DND-41 (cell line): Measurements from ENCODE around the gene HMGCR.

ENCODE experiments used
- ATAC-seq: fragments of 200-7000 bp; cut with Tn5 transposase; 3 replicates; pipeline ENCODE4 v1.9.1; 2021; ENCODE audit warnings: low read depth; ENCODE audit not compliant: insufficient read depth
- DNase-seq: peaks from one replicate; pipeline ENCODE4 v3.0.0-alpha.2; 2020
- H2AFZ ChIP-seq: 2 replicates; pipeline ENCODE4 v1.6.0; 2012; ENCODE audit warnings: low read depth, low read length
- H3K27ac ChIP-seq: 2 replicates; pipeline ENCODE4 v1.5.1; 2012; ENCODE audit warnings: low read length, inconsistent platforms
- H3K27me3 ChIP-seq: fragments of 200-600 bp; sonication (generic); 2 replicates; pipeline ENCODE4 v1.6.0; 2012; ENCODE audit warnings: low read length, mild to moderate bottlenecking, inconsistent platforms; ENCODE audit not compliant: insufficient read depth, poor library complexity
- H3K36me3 ChIP-seq: 2 replicates; pipeline ENCODE4 v1.5.1; 2012; ENCODE audit warnings: low read length, inconsistent platforms; ENCODE audit not compliant: insufficient read depth
- H3K4me1 ChIP-seq: 2 replicates; pipeline ENCODE4 v1.5.1; 2012; ENCODE audit warnings: mild to moderate bottlenecking, low read length; ENCODE audit not compliant: insufficient read depth
- H3K4me2 ChIP-seq: 2 replicates; pipeline ENCODE4 v1.6.0; 2012; ENCODE audit warnings: mild to moderate bottlenecking, moderate library complexity, low read length, inconsistent platforms; ENCODE audit not compliant: insufficient read depth
- H3K4me3 ChIP-seq, 2 experiments: fragments of 200-600 bp in 1 of 2; shearing (Covaris generic) in 1 of 2; 2 replicates each; pipeline ENCODE4 v1.5.1; 2012 to 2016; ENCODE audit warnings: inconsistent platforms in 2 of 2, low read length in 2 of 2, mild to moderate bottlenecking in 2 of 2, low read depth in 1 of 2, moderate library complexity in 1 of 2
- H3K79me2 ChIP-seq: 2 replicates; pipeline ENCODE4 v1.6.0; 2012; ENCODE audit warnings: low read length, inconsistent platforms; ENCODE audit not compliant: insufficient read depth
- H3K9ac ChIP-seq: 2 replicates; pipeline ENCODE4 v1.6.0; 2012; ENCODE audit warnings: low read depth, mild to moderate bottlenecking, inconsistent platforms, low read length, moderate library complexity
- H3K9me3 ChIP-seq: 2 replicates; pipeline ENCODE4 v1.5.1; 2012; ENCODE audit warnings: low read length, moderate library complexity, mild to moderate bottlenecking, inconsistent platforms; ENCODE audit not compliant: insufficient read depth, severe bottlenecking
- H4K20me1 ChIP-seq: 2 replicates; pipeline ENCODE4 v1.6.0; 2012; ENCODE audit warnings: low read length; ENCODE audit not compliant: insufficient read depth
- CTCF ChIP-seq: IDR thresholded peaks from 2 replicates; pipeline ENCODE4 v1.5.1; 2012; ENCODE audit warnings: borderline replicate concordance, low read length, moderate library complexity, mild to moderate bottlenecking; ENCODE audit not compliant: poor library complexity, severe bottlenecking; ENCODE audit errors: extremely low read depth
- EZH2 ChIP-seq: IDR thresholded peaks from 3 replicates; pipeline ENCODE4 v1.6.1; 2012; ENCODE audit warnings: borderline replicate concordance, low read depth, mild to moderate bottlenecking, moderate library complexity, low read length, inconsistent platforms; ENCODE audit not compliant: severe bottlenecking

The HMGCR gene

GRCh38 chr5:75361310-75361709 is 24.3 kb downstream of the HMGCR start:
- ATAC-seq (no peak), DNase-seq (no peak)
- TF ChIP-seq EZH2: no peak
- TF ChIP-seq CTCF: no peak
- Histone ChIP-seq H3K27ac (no peak overlapping the region), H4K20me1 (peaks cover 8% of the 10 kb centered on the region), H2AFZ (no peak overlapping the region), H3K4me2 (no peak overlapping the region), H3K9me3 (no peaks in the 10 kb centered on the region), H3K27me3 (no peaks in the 10 kb centered on the region), H3K36me3 (peaks cover 69% of the 10 kb centered on the region), H3K9ac (no peak overlapping the region), H3K4me3 (no peak overlapping the region), H3K79me2 (no peaks in the 10 kb centered on the region), H3K4me1 (no peaks in the 10 kb centered on the region)

- Histone ChIP-seq H3K36me3 (peaks cover 57% of the 10 kb centered on the region), H3K4me1 (no peaks in the 10 kb centered on the region), H3K27ac (no peak overlapping the region), H2AFZ (no peak overlapping the region), H3K9me3 (no peaks in the 10 kb centered on the region), H3K4me3 (no peak overlapping the region), H3K9ac (no peak overlapping the region), H3K4me2 (no peak overlapping the region), H3K79me2 (no peaks in the 10 kb centered on the region), H4K20me1 (peaks cover 4% of the 10 kb centered on the region), H3K27me3 (no peaks in the 10 kb centered on the region)
- TF ChIP-seq EZH2: no peak
- no peak for TF ChIP-seq CTCF
- DNase-seq (no peak), ATAC-seq (no peak)
Measured at GRCh38 chr5:75362474-75362975, 25.5 kb downstream of the HMGCR start.

GRCh38 chr5:75363111-75363510 is 26.1 kb downstream of the HMGCR start:
- Histone ChIP-seq H3K9me3 (no peaks in the 10 kb centered on the region), H3K4me3 (no peak overlapping the region), H3K4me2 (no peak overlapping the region), H3K27me3 (no peaks in the 10 kb centered on the region), H3K36me3 (peaks cover 51% of the 10 kb centered on the region), H3K9ac (no peak overlapping the region), H2AFZ (no peak overlapping the region), H4K20me1 (peaks cover 4% of the 10 kb centered on the region; the same call in 1 of the 2 replicates), H3K27ac (no peak overlapping the region), H3K79me2 (no peaks in the 10 kb centered on the region), H3K4me1 (no peaks in the 10 kb centered on the region)
- DNase-seq (no peak), ATAC-seq (peak; percentile 15; the same call in 1 of the 3 replicates)
- TF ChIP-seq EZH2 (no peak), CTCF (no peak)
